Neural progenitor cell (in vitro differentiated cells): Measurements from ENCODE around the gene AGFG1.

Experiments used
- EZH2 ChIP-seq: fragments of 200-600 bp; sonication (generic); IDR thresholded peaks from 2 replicates; pipeline ENCODE4 v1.6.1; 2017; ENCODE audit warnings: antibody characterized with exemption, mild to moderate bottlenecking, moderate library complexity
- TF ChIP-seq, protein P1 (sequence below): fragments of 200-600 bp; sonication (generic); IDR thresholded peaks from 2 replicates; pipeline ENCODE4 v1.5.1; 2017; ENCODE audit warnings: antibody characterized with exemption, mild to moderate bottlenecking

DNA sequence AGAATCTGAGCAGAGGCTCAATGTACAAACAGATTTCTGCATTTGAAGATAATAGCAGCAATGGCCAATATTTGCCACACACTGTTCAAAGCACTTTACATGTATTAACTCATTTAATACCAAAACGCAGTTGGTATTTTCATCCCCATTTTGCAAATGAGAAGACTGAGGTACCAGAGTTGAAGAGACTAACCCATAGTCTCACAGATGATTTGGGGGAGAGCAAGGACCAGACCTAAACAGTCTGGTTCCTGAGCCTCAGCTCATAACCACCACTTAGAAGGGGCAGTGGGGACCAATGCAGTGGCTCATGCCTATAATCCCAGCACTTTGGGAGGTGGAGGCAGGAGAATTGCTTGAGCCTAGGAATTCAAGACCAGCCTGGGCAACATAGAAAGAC lies 18.1 kb upstream of the AGFG1 start:
- TF ChIP-seq, protein P1, sequence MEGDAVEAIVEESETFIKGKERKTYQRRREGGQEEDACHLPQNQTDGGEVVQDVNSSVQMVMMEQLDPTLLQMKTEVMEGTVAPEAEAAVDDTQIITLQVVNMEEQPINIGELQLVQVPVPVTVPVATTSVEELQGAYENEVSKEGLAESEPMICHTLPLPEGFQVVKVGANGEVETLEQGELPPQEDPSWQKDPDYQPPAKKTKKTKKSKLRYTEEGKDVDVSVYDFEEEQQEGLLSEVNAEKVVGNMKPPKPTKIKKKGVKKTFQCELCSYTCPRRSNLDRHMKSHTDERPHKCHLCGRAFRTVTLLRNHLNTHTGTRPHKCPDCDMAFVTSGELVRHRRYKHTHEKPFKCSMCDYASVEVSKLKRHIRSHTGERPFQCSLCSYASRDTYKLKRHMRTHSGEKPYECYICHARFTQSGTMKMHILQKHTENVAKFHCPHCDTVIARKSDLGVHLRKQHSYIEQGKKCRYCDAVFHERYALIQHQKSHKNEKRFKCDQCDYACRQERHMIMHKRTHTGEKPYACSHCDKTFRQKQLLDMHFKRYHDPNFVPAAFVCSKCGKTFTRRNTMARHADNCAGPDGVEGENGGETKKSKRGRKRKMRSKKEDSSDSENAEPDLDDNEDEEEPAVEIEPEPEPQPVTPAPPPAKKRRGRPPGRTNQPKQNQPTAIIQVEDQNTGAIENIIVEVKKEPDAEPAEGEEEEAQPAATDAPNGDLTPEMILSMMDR = no peak
- TF ChIP-seq EZH2 = no peak
